HTR-8/SVneo (cell line): ENCODE measurements around the gene MTHFS.

Experiments used
- DNase-seq: peaks from one replicate; pipeline ENCODE4 v3.0.0; 2011; ENCODE audit warnings: low spot score, mixed read lengths; ENCODE audit not compliant: insufficient read length
- FAIRE-seq: peaks from 2 replicates; lab custom pipeline; 2011; peaks lifted over from hg19 to GRCh38; lab: Jason Lieb, UNC

Gene MTHFS

GRCh38 chr15:79881254-79881653 is 15.6 kb downstream of the MTHFS start:
- no peak for FAIRE-seq
- DNase-seq: no peak

GRCh38 chr15:79878078-79878705 is 18.6 kb downstream of the MTHFS start:
- no peak for DNase-seq
- no peak for FAIRE-seq

GRCh38 chr15:79875213-79875612 is 21.6 kb downstream of the MTHFS start:
- DNase-seq (no peak), FAIRE-seq (no peak)

- no peak for DNase-seq
- no peak for FAIRE-seq
Measured at GRCh38 chr15:79874242-79874641, 22.6 kb downstream of the MTHFS start.

GRCh38 chr15:79872358-79873017 is 24.3 kb downstream of the MTHFS start:
- no peak for FAIRE-seq
- DNase-seq: no peak

GRCh38 chr15:79868554-79868953 is 28.3 kb downstream of the MTHFS start:
- DNase-seq: no peak
- FAIRE-seq: no peak

- DNase-seq (no peak), FAIRE-seq (no peak)
Measured at GRCh38 chr15:79863886-79864285, 32.9 kb downstream of the MTHFS start.

- DNase-seq: no peak
Measured at GRCh38 chr15:79862191-79862590, 34.6 kb downstream of the MTHFS start.

GRCh38 chr15:79860661-79861060 is 36.2 kb downstream of the MTHFS start:
- FAIRE-seq: no peak
- no peak for DNase-seq

More at GRCh38 chr15:79862191-79862590, 34.6 kb downstream of the MTHFS start:
- no peak for FAIRE-seq

GRCh38 chr15:79858469-79858868 is 38.3 kb downstream of the MTHFS start:
- FAIRE-seq: no peak
- DNase-seq: no peak

- DNase-seq (peak; percentile 57), FAIRE-seq (no peak)
Measured at GRCh38 chr15:79853492-79854328, 43.1 kb downstream of the MTHFS start.

GRCh38 chr15:79849789-79850188 is 47.0 kb downstream of the MTHFS start:
- FAIRE-seq (no peak), DNase-seq (no peak)

GRCh38 chr15:79846539-79846938 is 50.3 kb downstream of the MTHFS start:
- FAIRE-seq (no peak), DNase-seq (no peak)

GRCh38 chr15:79844221-79844620 is 52.6 kb downstream of the MTHFS start:
- FAIRE-seq (no peak), DNase-seq (no peak)

- FAIRE-seq: no peak
- DNase-seq: no peak
Measured at GRCh38 chr15:79837846-79838245, 59.0 kb downstream of the MTHFS start.

GRCh38 chr15:79834495-79834894 is 62.3 kb downstream of the MTHFS start:
- DNase-seq (no peak), FAIRE-seq (no peak)

- no peak for DNase-seq
- no peak for FAIRE-seq
Measured at GRCh38 chr15:79832367-79833120, 64.3 kb downstream of the MTHFS start.

GRCh38 chr15:79831604-79832003 is 65.2 kb downstream of the MTHFS start:
- FAIRE-seq (no peak), DNase-seq (no peak)

GRCh38 chr15:79829950-79830349 is 66.9 kb downstream of the MTHFS start:
- DNase-seq: no peak
- no peak for FAIRE-seq

GRCh38 chr15:79828447-79828846 is 68.4 kb downstream of the MTHFS start:
- no peak for FAIRE-seq
- no peak for DNase-seq
